H9 (cell line): ENCODE data around the gene PLXNB1. TPM values are rescaled to one million over a fixed set of nuclear protein-coding genes. Genes with fewer than 3 reads are reported as not detected.

Experiments used
- DNase-seq: peaks from one replicate; pipeline ENCODE4 v3.0.0-alpha.2; 2017
- H2AFZ ChIP-seq: one replicate; pipeline ENCODE4 v1.6.1; 2013; ENCODE audit warnings: mild to moderate bottlenecking, low read length, control low read depth, moderate library complexity
- H2AK5ac ChIP-seq: 2 replicates; pipeline ENCODE4 v1.6.1; 2013; ENCODE audit warnings: low read length, control low read depth, mixed read lengths; ENCODE audit not compliant: insufficient read length
- H2BK120ac ChIP-seq: one replicate; pipeline ENCODE4 v1.6.1; 2013; ENCODE audit warnings: low read depth, mild to moderate bottlenecking, low read length, control low read depth, inconsistent platforms; ENCODE audit not compliant: poor library complexity, severe bottlenecking
- H2BK12ac ChIP-seq: 2 replicates; pipeline ENCODE4 v1.6.1; 2013; ENCODE audit warnings: low read length, control low read depth, mixed read lengths, low read depth; ENCODE audit not compliant: insufficient read length
- H2BK15ac ChIP-seq: 2 replicates; pipeline ENCODE4 v1.6.1; 2013; ENCODE audit warnings: low read depth, low read length, control low read depth
- H2BK20ac ChIP-seq: one replicate; pipeline ENCODE4 v1.6.1; 2013; ENCODE audit warnings: low read depth, mild to moderate bottlenecking, low read length, control low read depth, inconsistent platforms; ENCODE audit not compliant: poor library complexity, severe bottlenecking
- H2BK5ac ChIP-seq: 2 replicates; pipeline ENCODE4 v1.6.1; 2013; ENCODE audit warnings: low read length, control low read depth, mixed read lengths; ENCODE audit not compliant: insufficient read length
- H3K14ac ChIP-seq: 2 replicates; pipeline ENCODE4 v1.6.1; 2013; ENCODE audit warnings: low read length, control low read depth; ENCODE audit not compliant: insufficient read depth
- H3K18ac ChIP-seq: 2 replicates; pipeline ENCODE4 v1.6.1; 2013; ENCODE audit warnings: low read depth, mild to moderate bottlenecking, mixed read lengths, low read length, control low read depth; ENCODE audit not compliant: insufficient read length
- H3K23ac ChIP-seq: 2 replicates; pipeline ENCODE4 v1.6.1; 2013; ENCODE audit warnings: low read length, control low read depth, mixed read lengths, low read depth; ENCODE audit not compliant: insufficient read length
- H3K23me2 ChIP-seq: 2 replicates; pipeline ENCODE4 v1.6.1; 2013; ENCODE audit warnings: low read depth, mild to moderate bottlenecking, mixed read lengths, low read length, control low read depth; ENCODE audit not compliant: insufficient read length, poor library complexity, severe bottlenecking
- H3K27ac ChIP-seq: 2 replicates; pipeline ENCODE4 v1.5.1; 2013; ENCODE audit warnings: low read length, control low read depth, mixed read lengths, low read depth; ENCODE audit not compliant: insufficient read length
- H3K27me3 ChIP-seq: 2 replicates; pipeline ENCODE4 v1.6.1; 2013; ENCODE audit warnings: low read length, control low read depth, inconsistent platforms; ENCODE audit not compliant: insufficient read depth
- H3K4ac ChIP-seq: 2 replicates; pipeline ENCODE4 v1.6.1; 2013; ENCODE audit warnings: low read depth, mild to moderate bottlenecking, control low read depth, inconsistent platforms, low read length, moderate library complexity
- H3K4me1 ChIP-seq: 2 replicates; pipeline ENCODE4 v1.6.1; 2013; ENCODE audit warnings: low read length, control low read depth, inconsistent platforms; ENCODE audit not compliant: insufficient read depth
- H3K4me2 ChIP-seq: 2 replicates; pipeline ENCODE4 v1.6.1; 2013; ENCODE audit warnings: low read length, control low read depth, mixed read lengths; ENCODE audit not compliant: insufficient read length, insufficient read depth
- H3K56ac ChIP-seq: 2 replicates; pipeline ENCODE4 v1.6.1; 2013; ENCODE audit warnings: low read depth, mild to moderate bottlenecking, mixed read lengths, low read length, control low read depth; ENCODE audit not compliant: insufficient read length
- H3K79me1 ChIP-seq: 2 replicates; pipeline ENCODE4 v1.6.1; 2013; ENCODE audit warnings: low read depth, mild to moderate bottlenecking, moderate library complexity, low read length, control low read depth, inconsistent platforms; ENCODE audit not compliant: insufficient read depth, poor library complexity, severe bottlenecking
- H3K79me2 ChIP-seq: 2 replicates; pipeline ENCODE4 v1.6.1; 2013; ENCODE audit warnings: low read length, control low read depth, inconsistent platforms; ENCODE audit not compliant: insufficient read depth
- H3K9ac ChIP-seq: 2 replicates; pipeline ENCODE4 v1.6.1; 2013; ENCODE audit warnings: low read length, control low read depth, mixed read lengths; ENCODE audit not compliant: insufficient read length; ENCODE audit errors: extremely low read depth
- H3K9me3 ChIP-seq: one replicate; pipeline ENCODE4 v1.6.1; 2013; ENCODE audit warnings: low read depth, low read length, inconsistent platforms; ENCODE audit not compliant: control insufficient read depth
- H3T11ph ChIP-seq: one replicate; pipeline ENCODE4 v1.6.1; 2013; ENCODE audit warnings: mild to moderate bottlenecking, low read length, control low read depth, inconsistent platforms
- H4K20me1 ChIP-seq: one replicate; pipeline ENCODE4 v1.6.1; 2013; ENCODE audit not compliant: control insufficient read depth, insufficient read length, insufficient read depth
- H4K5ac ChIP-seq: 2 replicates; pipeline ENCODE4 v1.6.1; 2013; ENCODE audit warnings: low read depth, mild to moderate bottlenecking, mixed read lengths, low read length, control low read depth; ENCODE audit not compliant: insufficient read length
- H4K8ac ChIP-seq: replicated peaks from 2 replicates; pipeline ENCODE4 v1.6.1; 2013; ENCODE audit warnings: low read length, control low read depth, mixed read lengths, low read depth; ENCODE audit not compliant: insufficient read length
- H4K91ac ChIP-seq: 2 replicates; pipeline ENCODE4 v1.6.1; 2013; ENCODE audit warnings: low read depth, mild to moderate bottlenecking, moderate library complexity, mixed read lengths, low read length, control low read depth; ENCODE audit not compliant: insufficient read length
- H3K27ac Mint-ChIP-seq, 3 experiments: 2 replicates in 2 of 3; 3 replicates in 1 of 3; pipeline ENCODE4 v1.8.0; 2020 to 2021; ENCODE audit warnings: mixed read lengths in 3 of 3, mild to moderate bottlenecking in 1 of 3, moderate library complexity in 1 of 3
- H3K27me3 Mint-ChIP-seq: 2 replicates; pipeline ENCODE4 v1.8.0; 2021; ENCODE audit warnings: low read depth, mild to moderate bottlenecking, moderate library complexity, mixed read lengths
- H3K36me3 Mint-ChIP-seq, 3 experiments: 2 replicates in 2 of 3; 3 replicates in 1 of 3; pipeline ENCODE4 v1.8.0; 2020 to 2021; ENCODE audit warnings: low read depth in 3 of 3, mixed read lengths in 3 of 3; ENCODE audit not compliant: insufficient read depth in 1 of 3
- H3K4me1 Mint-ChIP-seq, 2 experiments: 2 replicates each; pipeline ENCODE4 v1.8.0; 2020; ENCODE audit warnings: mixed read lengths in 2 of 2
- H3K4me3 Mint-ChIP-seq, 2 experiments: 2 replicates in 1 of 2; 3 replicates in 1 of 2; pipeline ENCODE4 v1.8.0; 2020 to 2021; ENCODE audit warnings: mild to moderate bottlenecking in 2 of 2, mixed read lengths in 2 of 2, moderate library complexity in 1 of 2
- H3K9me3 Mint-ChIP-seq, 2 experiments: 2 replicates in 1 of 2; 3 replicates in 1 of 2; pipeline ENCODE4 v1.8.0; 2020; ENCODE audit warnings: mild to moderate bottlenecking in 2 of 2, mixed read lengths in 2 of 2, moderate library complexity in 1 of 2
- CTCF ChIP-seq: fragments of 200-600 bp; sonication (generic); conservative IDR thresholded peaks from 3 replicates; pipeline ENCODE4 v1.8.0; 2021; ENCODE audit warnings: antibody characterized with exemption, mild to moderate bottlenecking
- WGBS: extraction: QIAGEN DNeasy Blood & Tissue Kit; methylation state at CpG from one replicate; pipeline ENCODE4 v1.1.7; 2013; ENCODE audit warnings: missing lambda C conversion rate, low lambda C conversion rate, mixed read lengths; ENCODE audit not compliant: insufficient read length; ENCODE audit errors: extremely low coverage; 5-methylcytosine and 5-hydroxymethylcytosine counted together
- total RNA-seq: library from RNA; stranded (reverse); gene quantifications from 2 replicates; pipeline ENCODE4 v1.2.1, GENCODE V29; 2021

The PLXNB1 gene
- total RNA-seq, 1 experiment from 2014 or later, result 184 TPM

DNA sequence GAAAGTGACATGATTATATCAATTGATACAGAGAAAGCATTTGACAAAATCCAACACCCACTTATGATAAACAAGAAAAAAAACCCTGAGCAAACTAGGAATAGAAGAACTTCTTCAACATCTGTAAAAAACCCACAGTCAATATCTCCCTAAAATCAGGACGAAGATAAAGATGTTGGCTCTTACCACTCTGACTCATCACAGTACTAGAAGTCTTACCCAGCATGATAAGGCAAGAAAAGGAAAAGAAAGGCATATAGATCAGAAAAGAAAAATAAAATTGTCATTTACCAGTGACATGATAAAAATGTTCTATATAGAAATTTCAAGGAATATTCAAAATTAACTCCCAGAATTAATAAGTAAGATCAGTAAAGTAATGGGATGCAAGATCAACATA is 65.0 kb downstream of the PLXNB1 start:
- peaks cover 5% of the 10 kb centered on the region in 2 experiments for H3K4me1 Mint-ChIP-seq
- H3K79me1 ChIP-seq, result no peaks in the 10 kb centered on the region
- no peak for TF ChIP-seq CTCF

More for the DNA sequence above, 65.0 kb downstream of the PLXNB1 start:
- H3K23me2 ChIP-seq, result no peaks in the 10 kb centered on the region
- Mint-ChIP-seq H3K27me3 (peaks cover 6% of the 10 kb centered on the region), H3K4me3 (no peak overlapping the region), H3K9me3 (peaks cover 18 to 24% of the 10 kb centered on the region in 2 experiments), H3K36me3 (peaks cover 0 to 11% (median 0%) of the 10 kb centered on the region in 3 experiments; a peak in 2 of 7 replicates), H3K27ac (no peak overlapping the region)
- no peak overlapping the region for H2BK20ac ChIP-seq
- no peaks in the 10 kb centered on the region for H3K79me2 ChIP-seq
- no peak overlapping the region for H4K91ac ChIP-seq
- H3K4me2 ChIP-seq, result no peak overlapping the region
- no peak overlapping the region for H3T11ph ChIP-seq
- H2BK120ac ChIP-seq, result no peak overlapping the region
- no peaks in the 10 kb centered on the region for H3K27me3 ChIP-seq
- H3K9me3 ChIP-seq, result no peaks in the 10 kb centered on the region
- DNase-seq, result no peak
- H4K5ac ChIP-seq, result no peak overlapping the region
- no peak overlapping the region for H2AFZ ChIP-seq
- H4K20me1 ChIP-seq, result no peaks in the 10 kb centered on the region
- no peak overlapping the region for H4K8ac ChIP-seq
- no peak overlapping the region for H2BK5ac ChIP-seq
- H3K4ac ChIP-seq, result no peak overlapping the region
- WGBS, result no CpG with 5 or more reads among the region's 1 CpG
- H3K18ac ChIP-seq, result no peak overlapping the region
- no peak overlapping the region for H3K14ac ChIP-seq
- H3K4me1 ChIP-seq, result no peaks in the 10 kb centered on the region
- H2BK12ac ChIP-seq, result no peak overlapping the region
- H3K23ac ChIP-seq, result no peak overlapping the region
- no peak overlapping the region for H3K56ac ChIP-seq
- H3K27ac ChIP-seq, result no peak overlapping the region
- H3K9ac ChIP-seq, result no peak overlapping the region
- H2BK15ac ChIP-seq, result no peak overlapping the region
- H2AK5ac ChIP-seq, result no peak overlapping the region
